HCT116 (cell line): ENCODE results near the gene VDAC1.

ENCODE experiments used
- ELF1 ChIP-seq: IDR thresholded peaks from 2 replicates; pipeline ENCODE4 v1.6.1; 2012; ENCODE audit warnings: low read depth, borderline replicate concordance
- POLR2A ChIP-seq: IDR thresholded peaks from 2 replicates; pipeline ENCODE4 v1.7.0; 2011; ENCODE audit warnings: borderline replicate concordance; ENCODE audit not compliant: insufficient read depth, insufficient read length; ENCODE audit errors: extremely low read depth
- POLR2AphosphoS5 ChIP-seq: IDR thresholded peaks from 2 replicates; pipeline ENCODE4 v1.6.1; 2011; ENCODE audit warnings: mild to moderate bottlenecking, low read depth, low read length, moderate library complexity
- SP1 ChIP-seq: IDR thresholded peaks from 2 replicates; pipeline ENCODE4 v1.6.1; 2012; ENCODE audit warnings: low read depth
- TF ChIP-seq, protein P1 (sequence below), 3 experiments: fragments of 200-600 bp in 1 of 3; sonication (generic) in 1 of 3; IDR thresholded peaks in 2 of 3; conservative IDR thresholded peaks in 1 of 3; 2 replicates each; pipeline ENCODE4 v1.5.1; 2012 to 2017; ENCODE audit warnings: low read depth in 2 of 3, low read length in 2 of 3, antibody characterized with exemption in 1 of 3, borderline replicate concordance in 1 of 3, control low read depth in 1 of 3, mild to moderate bottlenecking in 1 of 3, mixed read lengths in 1 of 3, mixed run types in 1 of 3, moderate library complexity in 1 of 3; ENCODE audit not compliant: insufficient read depth in 1 of 3
- TF ChIP-seq, protein P2 (sequence below): IDR thresholded peaks from 2 replicates; pipeline ENCODE4 v1.6.1; 2012

DNA sequence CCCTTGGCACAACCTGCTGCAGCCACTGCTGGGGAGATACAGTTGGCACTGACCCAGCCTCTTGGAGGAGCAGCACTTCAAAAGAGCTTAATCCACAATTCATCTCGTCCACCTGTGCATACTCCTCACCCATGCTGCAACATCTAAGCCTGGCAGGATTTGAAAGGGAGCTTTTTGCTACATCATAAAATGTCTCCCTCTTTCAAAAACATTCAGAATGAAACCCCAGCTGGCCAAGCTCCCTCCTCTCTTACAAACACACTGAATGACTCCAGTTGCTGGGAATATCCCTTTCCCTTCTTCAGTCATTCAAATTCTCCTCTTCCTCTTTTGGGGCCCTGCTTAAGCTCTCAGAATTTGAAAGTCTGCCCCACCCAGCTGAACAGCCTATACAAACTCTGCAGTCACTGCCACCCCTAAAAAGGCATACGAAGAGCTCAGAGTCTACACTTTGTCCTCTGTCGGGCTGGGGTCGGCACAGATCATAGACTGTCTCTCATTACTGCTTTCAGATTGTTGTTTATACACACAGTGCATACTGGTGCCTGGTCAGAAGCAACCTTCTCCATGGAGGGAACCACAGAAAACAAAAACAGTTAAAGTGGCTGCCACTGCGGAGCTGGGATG, 27.5 kb downstream of the VDAC1 start:
- TF ChIP-seq, protein P1, sequence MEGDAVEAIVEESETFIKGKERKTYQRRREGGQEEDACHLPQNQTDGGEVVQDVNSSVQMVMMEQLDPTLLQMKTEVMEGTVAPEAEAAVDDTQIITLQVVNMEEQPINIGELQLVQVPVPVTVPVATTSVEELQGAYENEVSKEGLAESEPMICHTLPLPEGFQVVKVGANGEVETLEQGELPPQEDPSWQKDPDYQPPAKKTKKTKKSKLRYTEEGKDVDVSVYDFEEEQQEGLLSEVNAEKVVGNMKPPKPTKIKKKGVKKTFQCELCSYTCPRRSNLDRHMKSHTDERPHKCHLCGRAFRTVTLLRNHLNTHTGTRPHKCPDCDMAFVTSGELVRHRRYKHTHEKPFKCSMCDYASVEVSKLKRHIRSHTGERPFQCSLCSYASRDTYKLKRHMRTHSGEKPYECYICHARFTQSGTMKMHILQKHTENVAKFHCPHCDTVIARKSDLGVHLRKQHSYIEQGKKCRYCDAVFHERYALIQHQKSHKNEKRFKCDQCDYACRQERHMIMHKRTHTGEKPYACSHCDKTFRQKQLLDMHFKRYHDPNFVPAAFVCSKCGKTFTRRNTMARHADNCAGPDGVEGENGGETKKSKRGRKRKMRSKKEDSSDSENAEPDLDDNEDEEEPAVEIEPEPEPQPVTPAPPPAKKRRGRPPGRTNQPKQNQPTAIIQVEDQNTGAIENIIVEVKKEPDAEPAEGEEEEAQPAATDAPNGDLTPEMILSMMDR (IDR thresholded peaks at IDR 0.05 in 2 of 3, conservative IDR thresholded peaks at IDR 0.05 in 1 of 3; ENCODE audit: borderline replicate concordance in 1 of 3, insufficient read depth in 1 of 3, low read depth in 2 of 3, low read length in 2 of 3): no peak
- no peak for TF ChIP-seq POLR2A
- TF ChIP-seq POLR2AphosphoS5: no peak
- TF ChIP-seq, protein P2, sequence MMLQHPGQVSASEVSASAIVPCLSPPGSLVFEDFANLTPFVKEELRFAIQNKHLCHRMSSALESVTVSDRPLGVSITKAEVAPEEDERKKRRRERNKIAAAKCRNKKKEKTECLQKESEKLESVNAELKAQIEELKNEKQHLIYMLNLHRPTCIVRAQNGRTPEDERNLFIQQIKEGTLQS: no peak
- TF ChIP-seq SP1: no peak
- TF ChIP-seq ELF1: no peak
